D721Med (cell line): ENCODE data around the gene EMC8.

Source experiments
- DNase-seq: peaks from one replicate; pipeline ENCODE4 v3.0.0; 2011; ENCODE audit warnings: low spot score; ENCODE audit not compliant: insufficient read length
- FAIRE-seq: peaks from 2 replicates; lab custom pipeline; 2011; peaks lifted over from hg19 to GRCh38; lab: Jason Lieb, UNC
- TF ChIP-seq, protein P1 (sequence below): IDR thresholded peaks from 2 replicates; pipeline ENCODE4 v1.5.1; 2012; ENCODE audit warnings: mild to moderate bottlenecking, control low read depth; ENCODE audit not compliant: insufficient read depth; ENCODE audit errors: missing control alignments

The EMC8 gene

GRCh38 chr16:85774136-85774535 is 25.2 kb downstream of the EMC8 start:
- TF ChIP-seq, protein P1, sequence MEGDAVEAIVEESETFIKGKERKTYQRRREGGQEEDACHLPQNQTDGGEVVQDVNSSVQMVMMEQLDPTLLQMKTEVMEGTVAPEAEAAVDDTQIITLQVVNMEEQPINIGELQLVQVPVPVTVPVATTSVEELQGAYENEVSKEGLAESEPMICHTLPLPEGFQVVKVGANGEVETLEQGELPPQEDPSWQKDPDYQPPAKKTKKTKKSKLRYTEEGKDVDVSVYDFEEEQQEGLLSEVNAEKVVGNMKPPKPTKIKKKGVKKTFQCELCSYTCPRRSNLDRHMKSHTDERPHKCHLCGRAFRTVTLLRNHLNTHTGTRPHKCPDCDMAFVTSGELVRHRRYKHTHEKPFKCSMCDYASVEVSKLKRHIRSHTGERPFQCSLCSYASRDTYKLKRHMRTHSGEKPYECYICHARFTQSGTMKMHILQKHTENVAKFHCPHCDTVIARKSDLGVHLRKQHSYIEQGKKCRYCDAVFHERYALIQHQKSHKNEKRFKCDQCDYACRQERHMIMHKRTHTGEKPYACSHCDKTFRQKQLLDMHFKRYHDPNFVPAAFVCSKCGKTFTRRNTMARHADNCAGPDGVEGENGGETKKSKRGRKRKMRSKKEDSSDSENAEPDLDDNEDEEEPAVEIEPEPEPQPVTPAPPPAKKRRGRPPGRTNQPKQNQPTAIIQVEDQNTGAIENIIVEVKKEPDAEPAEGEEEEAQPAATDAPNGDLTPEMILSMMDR: no peak
- DNase-seq: no peak
- no peak for FAIRE-seq

- DNase-seq (no peak), FAIRE-seq (no peak)
- TF ChIP-seq, protein P1: no peak
Observed at GRCh38 chr16:85773044-85773443, 26.3 kb downstream of the EMC8 start.

DNA sequence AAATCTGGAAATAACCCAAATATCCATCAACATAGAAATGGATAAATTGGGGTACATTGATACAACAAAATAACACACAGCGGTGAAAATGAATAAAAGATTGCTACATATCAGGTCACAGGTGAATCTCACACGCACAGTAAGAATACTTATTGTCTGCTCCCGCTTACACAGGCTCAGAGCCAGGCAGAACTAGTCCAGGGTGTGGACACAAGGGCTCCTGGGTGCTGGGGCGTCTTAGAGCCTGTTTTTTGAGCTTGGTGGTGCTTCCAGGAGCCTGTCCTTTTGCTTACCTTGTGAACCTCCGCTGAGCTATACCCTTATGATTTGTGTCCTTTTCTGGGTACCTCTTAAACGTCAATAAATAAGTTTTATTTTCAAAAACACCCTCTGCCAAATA is 28.6 kb downstream of the EMC8 start:
- TF ChIP-seq, protein P1: no peak
- DNase-seq (no peak), FAIRE-seq (no peak)

DNA sequence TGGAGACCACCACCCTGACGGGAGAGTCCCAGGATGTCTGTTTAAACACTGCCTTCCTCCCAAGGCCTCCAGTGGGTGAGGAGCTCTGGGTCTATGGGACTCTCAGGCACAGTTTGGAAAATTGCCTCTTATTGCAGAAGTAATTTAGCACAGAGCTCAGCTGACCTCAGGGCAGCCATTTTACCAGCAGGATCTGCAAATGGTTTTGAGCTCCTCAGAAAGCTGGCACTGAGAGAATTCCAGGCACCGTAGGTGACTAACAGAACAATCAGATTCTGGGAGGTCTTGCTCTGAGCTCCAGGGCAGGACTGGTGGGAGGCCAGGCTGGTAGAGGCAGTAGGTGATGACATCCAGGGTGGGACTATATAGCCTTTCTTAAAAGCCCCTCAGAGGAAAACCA is 31.1 kb downstream of the EMC8 start:
- DNase-seq: no peak
- FAIRE-seq: no peak
- TF ChIP-seq, protein P1: no peak

- FAIRE-seq (no peak), DNase-seq (no peak)
- TF ChIP-seq, protein P1: no peak
Observed at GRCh38 chr16:85767531-85767930, 31.8 kb downstream of the EMC8 start.

- FAIRE-seq: no peak
- DNase-seq: no peak
- TF ChIP-seq, protein P1: no peak
Observed at GRCh38 chr16:85765767-85766166, 33.6 kb downstream of the EMC8 start.

GRCh38 chr16:85765211-85765610 is 34.1 kb downstream of the EMC8 start:
- no peak for DNase-seq
- FAIRE-seq: no peak
- TF ChIP-seq, protein P1: no peak
